ENCODE measurements around the gene NPC1. TPM values are rescaled to one million over a fixed set of nuclear protein-coding genes. Genes with fewer than 3 reads are reported as not detected.

NPC1 gene
- total RNA-seq, 1 donor from 2014 or later: 30.1 TPM

GRCh38 chr18:23548275-23548674 lies 38.0 kb downstream of the NPC1 start:
- Mint-ChIP-seq H3K9me3 (no peaks in the 10 kb centered on the region), H3K4me1 (ENCODE audit: low read depth) (peaks cover 6% of the 10 kb centered on the region)
- intact Hi-C loops (cut with micrococcal nuclease): no loop called here

GRCh38 chr18:23547846-23548245 lies 38.5 kb downstream of the NPC1 start:
- H3K36me3 Mint-ChIP-seq (ENCODE audit: low read depth): peaks cover 46% of the 10 kb centered on the region
- H3K4me1 Mint-ChIP-seq (ENCODE audit: low read depth): peaks cover 6% of the 10 kb centered on the region
- no peak overlapping the region for H3K4me3 Mint-ChIP-seq
- H3K27ac Mint-ChIP-seq: no peak overlapping the region
- DNase-seq (ENCODE audit: low spot score): no peak
- H3K9me3 Mint-ChIP-seq: no peaks in the 10 kb centered on the region
- H3K27me3 Mint-ChIP-seq (ENCODE audit: insufficient read depth): no peaks in the 10 kb centered on the region
- intact Hi-C loops (cut with micrococcal nuclease): no loop called here

More at GRCh38 chr18:23548275-23548674, 38.0 kb downstream of the NPC1 start:
- no peaks in the 10 kb centered on the region for H3K27me3 Mint-ChIP-seq (ENCODE audit: insufficient read depth)
- no peak for DNase-seq (ENCODE audit: low spot score)
- H3K4me3 Mint-ChIP-seq: no peak overlapping the region
- H3K36me3 Mint-ChIP-seq (ENCODE audit: low read depth): peaks cover 49% of the 10 kb centered on the region
- no peak overlapping the region for H3K27ac Mint-ChIP-seq

GRCh38 chr18:23547306-23547705 lies 39.0 kb downstream of the NPC1 start:
- peaks cover 10% of the 10 kb centered on the region for H3K4me1 Mint-ChIP-seq (ENCODE audit: low read depth)
- H3K27ac Mint-ChIP-seq: no peak overlapping the region
- intact Hi-C loops (cut with micrococcal nuclease): no loop called here
- H3K36me3 Mint-ChIP-seq (ENCODE audit: low read depth): peaks cover 44% of the 10 kb centered on the region
- no peaks in the 10 kb centered on the region for H3K9me3 Mint-ChIP-seq
- no peak for DNase-seq (ENCODE audit: low spot score)
- no peaks in the 10 kb centered on the region for H3K27me3 Mint-ChIP-seq (ENCODE audit: insufficient read depth)
- no peak overlapping the region for H3K4me3 Mint-ChIP-seq

- peaks cover 29% of the 10 kb centered on the region for H3K4me1 Mint-ChIP-seq (ENCODE audit: low read depth)
- no peak overlapping the region for H3K27ac Mint-ChIP-seq
- intact Hi-C loops (cut with micrococcal nuclease): no loop called here
- no peak for DNase-seq (ENCODE audit: low spot score)
- no peaks in the 10 kb centered on the region for H3K27me3 Mint-ChIP-seq (ENCODE audit: insufficient read depth)
- no peak overlapping the region for H3K4me3 Mint-ChIP-seq
- H3K9me3 Mint-ChIP-seq: no peaks in the 10 kb centered on the region
- H3K36me3 Mint-ChIP-seq (ENCODE audit: low read depth): peaks cover 37% of the 10 kb centered on the region
Measured at GRCh38 chr18:23545247-23545789, 41.0 kb downstream of the NPC1 start.

GRCh38 chr18:23542461-23542860 lies 43.8 kb downstream of the NPC1 start:
- Mint-ChIP-seq H3K9me3 (no peaks in the 10 kb centered on the region), H3K4me1 (ENCODE audit: low read depth) (peaks cover 45% of the 10 kb centered on the region), H3K36me3 (ENCODE audit: low read depth) (peaks cover 52% of the 10 kb centered on the region), H3K27ac (no peak overlapping the region), H3K4me3 (no peak overlapping the region), H3K27me3 (ENCODE audit: insufficient read depth) (no peaks in the 10 kb centered on the region)
- DNase-seq (ENCODE audit: low spot score): no peak
- intact Hi-C loops (cut with micrococcal nuclease): no loop called here

- Mint-ChIP-seq H3K36me3 (ENCODE audit: low read depth) (peaks cover 55% of the 10 kb centered on the region), H3K4me3 (peak overlapping the region; percentile 43), H3K27me3 (ENCODE audit: insufficient read depth) (no peaks in the 10 kb centered on the region), H3K27ac (peak overlapping the region; percentile 71), H3K9me3 (no peaks in the 10 kb centered on the region), H3K4me1 (ENCODE audit: low read depth) (peaks cover 41% of the 10 kb centered on the region)
- intact Hi-C loops (cut with micrococcal nuclease): loop anchor here (1.0 to 2.0 kb wide), 3 partner anchors 21 to 46 kb away; no protein-coding TSS in a partner anchor
- no peak for DNase-seq (ENCODE audit: low spot score)
Measured at GRCh38 chr18:23541349-23542093, 44.8 kb downstream of the NPC1 start.

GRCh38 chr18:23540867-23541266 lies 45.4 kb downstream of the NPC1 start:
- H3K27ac Mint-ChIP-seq: peak overlapping the region; percentile 71
- H3K36me3 Mint-ChIP-seq (ENCODE audit: low read depth): peaks cover 59% of the 10 kb centered on the region
- H3K27me3 Mint-ChIP-seq (ENCODE audit: insufficient read depth): no peaks in the 10 kb centered on the region
- peaks cover 39% of the 10 kb centered on the region for H3K4me1 Mint-ChIP-seq (ENCODE audit: low read depth)
- peak overlapping the region; percentile 43 for H3K4me3 Mint-ChIP-seq
- DNase-seq (ENCODE audit: low spot score): peak; percentile 26
- no peaks in the 10 kb centered on the region for H3K9me3 Mint-ChIP-seq
- intact Hi-C loops (cut with micrococcal nuclease): loop anchor here (1.0 to 2.0 kb wide), 3 partner anchors 22 to 46 kb away; no protein-coding TSS in a partner anchor

- intact Hi-C loops (cut with micrococcal nuclease): loop anchor here (2.0 to 10.0 kb wide), 2 partner anchors 23 to 65 kb away; no protein-coding TSS in a partner anchor
- peaks cover 65% of the 10 kb centered on the region for H3K36me3 Mint-ChIP-seq (ENCODE audit: low read depth)
Measured at GRCh38 chr18:23539911-23540525, 46.3 kb downstream of the NPC1 start.

GRCh38 chr18:23539296-23539695 lies 47.0 kb downstream of the NPC1 start:
- H3K4me1 Mint-ChIP-seq (ENCODE audit: low read depth): peaks cover 39% of the 10 kb centered on the region
- no peaks in the 10 kb centered on the region for H3K27me3 Mint-ChIP-seq (ENCODE audit: insufficient read depth)
- no peak for DNase-seq (ENCODE audit: low spot score)
- no peak overlapping the region for H3K27ac Mint-ChIP-seq
- no peaks in the 10 kb centered on the region for H3K9me3 Mint-ChIP-seq
- peaks cover 65% of the 10 kb centered on the region for H3K36me3 Mint-ChIP-seq (ENCODE audit: low read depth)
- H3K4me3 Mint-ChIP-seq: peak overlapping the region; percentile 61
- intact Hi-C loops (cut with micrococcal nuclease): loop anchor here (10.0 kb wide), 1 partner anchor 64 kb away; no protein-coding TSS in a partner anchor

More at GRCh38 chr18:23539911-23540525, 46.3 kb downstream of the NPC1 start:
- no peaks in the 10 kb centered on the region for H3K9me3 Mint-ChIP-seq
- peak overlapping the region; percentile 65 for H3K27ac Mint-ChIP-seq
- no peaks in the 10 kb centered on the region for H3K27me3 Mint-ChIP-seq (ENCODE audit: insufficient read depth)
- peak overlapping the region; percentile 61 for H3K4me3 Mint-ChIP-seq
- H3K4me1 Mint-ChIP-seq (ENCODE audit: low read depth): peaks cover 39% of the 10 kb centered on the region
- DNase-seq (ENCODE audit: low spot score): no peak

- Mint-ChIP-seq H3K27ac (no peak overlapping the region), H3K27me3 (ENCODE audit: insufficient read depth) (no peaks in the 10 kb centered on the region), H3K4me1 (ENCODE audit: low read depth) (peaks cover 39% of the 10 kb centered on the region), H3K9me3 (no peaks in the 10 kb centered on the region), H3K4me3 (no peak overlapping the region), H3K36me3 (ENCODE audit: low read depth) (peaks cover 64% of the 10 kb centered on the region)
- intact Hi-C loops (cut with micrococcal nuclease): loop anchor here (10.0 kb wide), 1 partner anchor 64 kb away; no protein-coding TSS in a partner anchor
- no peak for DNase-seq (ENCODE audit: low spot score)
Measured at GRCh38 chr18:23538870-23539269, 47.4 kb downstream of the NPC1 start.

GRCh38 chr18:23538001-23538400 lies 48.3 kb downstream of the NPC1 start:
- H3K36me3 Mint-ChIP-seq (ENCODE audit: low read depth): peaks cover 64% of the 10 kb centered on the region
- H3K4me3 Mint-ChIP-seq: no peak overlapping the region
- H3K9me3 Mint-ChIP-seq: no peaks in the 10 kb centered on the region
- intact Hi-C loops (cut with micrococcal nuclease): loop anchor here (10.0 kb wide), 1 partner anchor 63 kb away; no protein-coding TSS in a partner anchor
- no peak for DNase-seq (ENCODE audit: low spot score)
- no peaks in the 10 kb centered on the region for H3K27me3 Mint-ChIP-seq (ENCODE audit: insufficient read depth)
- peaks cover 39% of the 10 kb centered on the region for H3K4me1 Mint-ChIP-seq (ENCODE audit: low read depth)
- H3K27ac Mint-ChIP-seq: no peak overlapping the region

- Mint-ChIP-seq H3K27ac (no peak overlapping the region), H3K4me3 (no peak overlapping the region), H3K9me3 (no peaks in the 10 kb centered on the region), H3K27me3 (ENCODE audit: insufficient read depth) (no peaks in the 10 kb centered on the region), H3K36me3 (ENCODE audit: low read depth) (peaks cover 68% of the 10 kb centered on the region), H3K4me1 (ENCODE audit: low read depth) (peaks cover 35% of the 10 kb centered on the region)
- no peak for DNase-seq (ENCODE audit: low spot score)
- intact Hi-C loops (cut with micrococcal nuclease): loop anchor here (10.0 kb wide), 1 partner anchor 62 kb away; no protein-coding TSS in a partner anchor
Measured at GRCh38 chr18:23537274-23537673, 49.0 kb downstream of the NPC1 start.

GRCh38 chr18:23536204-23536603 lies 50.1 kb downstream of the NPC1 start:
- Mint-ChIP-seq H3K27ac (no peak overlapping the region), H3K4me1 (ENCODE audit: low read depth) (peaks cover 25% of the 10 kb centered on the region), H3K36me3 (ENCODE audit: low read depth) (peaks cover 74% of the 10 kb centered on the region), H3K27me3 (ENCODE audit: insufficient read depth) (no peaks in the 10 kb centered on the region), H3K9me3 (no peaks in the 10 kb centered on the region), H3K4me3 (no peak overlapping the region)
- no peak for DNase-seq (ENCODE audit: low spot score)
- intact Hi-C loops (cut with micrococcal nuclease): loop anchor here (10.0 kb wide), 1 partner anchor 61 kb away; no protein-coding TSS in a partner anchor

Measured in activated T-helper 1 cell treated with anti-CD3 and anti-CD28 coated beads, Interleukin-12 subunit alpha, Interleukin-12 subunit beta, Interleukin-2, Interleukin-4 antibody, amounts not matched to agents 30 ng/mL and 10 ng/mL and 1 ng/mL, durations not matched to agents 14 hours and 24 hours and 36 hours (primary cell).